ENCODE data around the gene RAB21.

- TF ChIP-seq, protein P1, sequence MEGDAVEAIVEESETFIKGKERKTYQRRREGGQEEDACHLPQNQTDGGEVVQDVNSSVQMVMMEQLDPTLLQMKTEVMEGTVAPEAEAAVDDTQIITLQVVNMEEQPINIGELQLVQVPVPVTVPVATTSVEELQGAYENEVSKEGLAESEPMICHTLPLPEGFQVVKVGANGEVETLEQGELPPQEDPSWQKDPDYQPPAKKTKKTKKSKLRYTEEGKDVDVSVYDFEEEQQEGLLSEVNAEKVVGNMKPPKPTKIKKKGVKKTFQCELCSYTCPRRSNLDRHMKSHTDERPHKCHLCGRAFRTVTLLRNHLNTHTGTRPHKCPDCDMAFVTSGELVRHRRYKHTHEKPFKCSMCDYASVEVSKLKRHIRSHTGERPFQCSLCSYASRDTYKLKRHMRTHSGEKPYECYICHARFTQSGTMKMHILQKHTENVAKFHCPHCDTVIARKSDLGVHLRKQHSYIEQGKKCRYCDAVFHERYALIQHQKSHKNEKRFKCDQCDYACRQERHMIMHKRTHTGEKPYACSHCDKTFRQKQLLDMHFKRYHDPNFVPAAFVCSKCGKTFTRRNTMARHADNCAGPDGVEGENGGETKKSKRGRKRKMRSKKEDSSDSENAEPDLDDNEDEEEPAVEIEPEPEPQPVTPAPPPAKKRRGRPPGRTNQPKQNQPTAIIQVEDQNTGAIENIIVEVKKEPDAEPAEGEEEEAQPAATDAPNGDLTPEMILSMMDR (IDR thresholded peaks at IDR 0.05): no peak
- TF ChIP-seq USF2 (CRISPR knock-in tag; IDR thresholded peaks at IDR 0.05): no peak
- TF ChIP-seq SOX15 (CRISPR knock-in tag; IDR thresholded peaks at IDR 0.05): no peak
- no peak for TF ChIP-seq NR2C2 (CRISPR knock-in tag; IDR thresholded peaks at IDR 0.05)
Measured at GRCh38 chr12:71719647-71720370, 34.9 kb upstream of the RAB21 start.
